ENCODE measurements around the gene PLEKHJ1. TPM values are rescaled to one million over a fixed set of nuclear protein-coding genes. Genes with fewer than 3 reads are reported as not detected.

The PLEKHJ1 gene
- total and polyA plus RNA-seq, 2 of the 13 experiments (the other 11 are each of a cell fraction or from before 2014, with no cell fraction given) = 70.5 to 130 TPM

- TF ChIP-seq ZBED4 (CRISPR knock-in tag; IDR thresholded peaks at IDR 0.05; ENCODE audit: borderline replicate concordance) = peak; percentile 50; the same call in 1 of the 2 replicates
- TF ChIP-seq ZNF367 (CRISPR knock-in tag; IDR thresholded peaks at IDR 0.05; ENCODE audit: borderline replicate concordance) = no peak; the same call in 1 of the 2 replicates
- TF ChIP-seq ZNF83 (CRISPR knock-in tag; IDR thresholded peaks at IDR 0.05; ENCODE audit: borderline replicate concordance) = peak; percentile 27; the same call in 1 of the 2 replicates
- no peak for TF ChIP-seq NR0B2 (CRISPR knock-in tag; IDR thresholded peaks at IDR 0.05)
- no peak for TF ChIP-seq NPAS2 (CRISPR knock-in tag; IDR thresholded peaks at IDR 0.05; ENCODE audit: borderline replicate concordance)
- no peak for TF ChIP-seq ATF6 (CRISPR knock-in tag; conservative IDR thresholded peaks at IDR 0.05)
- TF ChIP-seq STAG1 (CRISPR knock-in tag; IDR thresholded peaks at IDR 0.05) = no peak
- TF ChIP-seq ATF2 (CRISPR knock-in tag; IDR thresholded peaks at IDR 0.05) = peak; percentile 81; the same call in 1 of the 2 replicates
- no peak for TF ChIP-seq TBX3 (IDR thresholded peaks at IDR 0.05; ENCODE audit: borderline replicate concordance)
- TF ChIP-seq ZNF207 (IDR thresholded peaks at IDR 0.05; ENCODE audit: borderline replicate concordance) = no peak
- TF ChIP-seq MXD1 (CRISPR knock-in tag; IDR thresholded peaks at IDR 0.05) = peak; percentile 75; the same call in 1 of the 2 replicates
- peak; percentile 67; the same call in 1 of the 2 replicates for TF ChIP-seq BATF2 (CRISPR knock-in tag; IDR thresholded peaks at IDR 0.05)
- TF ChIP-seq ZBTB38 (CRISPR knock-in tag; IDR thresholded peaks at IDR 0.05) = peak; percentile 66; the same call in 1 of the 2 replicates
- peak; percentile 50; the same call in 1 of the 2 replicates for TF ChIP-seq ZSCAN25 (CRISPR knock-in tag; IDR thresholded peaks at IDR 0.05)
- TF ChIP-seq ZNF3 (CRISPR knock-in tag; IDR thresholded peaks at IDR 0.05) = no peak
- peak; percentile 28; the same call in 1 of the 2 replicates for TF ChIP-seq MIXL1 (CRISPR knock-in tag; IDR thresholded peaks at IDR 0.05)
- TF ChIP-seq ASH2L (IDR thresholded peaks at IDR 0.05; ENCODE audit: insufficient read length, low read depth, low read length) = peak; percentile 88
- peak; percentile 30 for TF ChIP-seq PITX1 (CRISPR knock-in tag; IDR thresholded peaks at IDR 0.05)
- peak; percentile 43; the same call in 1 of the 2 replicates for TF ChIP-seq ZNF777 (CRISPR knock-in tag; IDR thresholded peaks at IDR 0.05)
Observed at GRCh38 chr19:2269244-2270156, 33.4 kb upstream of the PLEKHJ1 start (continued).
